Skin of body (tissue), 3 donors: ENCODE measurements around the gene RXFP3. TPM values are rescaled to one million over a fixed set of nuclear protein-coding genes. Genes with fewer than 3 reads are reported as not detected.

Experiments
- DNase-seq: peaks from one replicate; lab custom pipeline; 2025; lab: John Stamatoyannopoulos, UW
- small RNA-seq: library from RNA; depleted of rRNA; stranded (forward); fragments of <200 nt; gene quantifications from one replicate; pipeline ENCODE3, GENCODE V24; 2014; ENCODE audit warnings: low replicate concordance
- total RNA-seq: library from RNA; depleted of rRNA; stranded (reverse); fragments of >200 nt; gene quantifications from one replicate; pipeline ENCODE4 v1.2.3, GENCODE V29; 2014

The RXFP3 gene
- total RNA-seq, 1 donor from 2014 or later, result not detected

GRCh38 chr5:33980030-33980429 is 43.8 kb downstream of the RXFP3 start:
- DNase-seq, result no peak

GRCh38 chr5:33981408-33982162 is 45.4 kb downstream of the RXFP3 start:
- no peak for DNase-seq

GRCh38 chr5:33984178-33984577 is 48.0 kb downstream of the RXFP3 start:
- no peak for DNase-seq

- no peak for DNase-seq
These were observed 48.5 kb downstream of the RXFP3 start, which contains the start of gene SLC45A2 for GRCh38 chr5:33984671-33985124. Gene SLC45A2 (minus strand): TSS chr5:33984693. CDS start chr5:33984583, 110 bp downstream.

GRCh38 chr5:33985447-33985846 is 49.3 kb downstream of the RXFP3 start:
- DNase-seq, result no peak

Small RNA genes lying within 50 kb of the gene (small RNA-seq; reads per million reads assigned to genes)
- gene RNU6-923P, result not detected

Other genes starting within 250 kb of the RXFP3 start
- 26.8 TPM for gene ADAMTS12, start 44.4 kb upstream of the RXFP3 start, total RNA-seq
- gene SLC45A2, start 48.3 kb downstream of the RXFP3 start, total RNA-seq, result 0.39 TPM
- gene AMACR, start 71.7 kb downstream of the RXFP3 start, total RNA-seq, result 5.6 TPM
- gene C1QTNF3, start 106.8 kb downstream of the RXFP3 start, total RNA-seq, result 34.8 TPM